Measurements from ENCODE around the gene APOBR.
"Not testable (repeated sequence)": the region's sequence is repeated elsewhere in the genome, so short reads cannot be mapped to it uniquely, and the experiment has no call there.

The APOBR gene, protein sequence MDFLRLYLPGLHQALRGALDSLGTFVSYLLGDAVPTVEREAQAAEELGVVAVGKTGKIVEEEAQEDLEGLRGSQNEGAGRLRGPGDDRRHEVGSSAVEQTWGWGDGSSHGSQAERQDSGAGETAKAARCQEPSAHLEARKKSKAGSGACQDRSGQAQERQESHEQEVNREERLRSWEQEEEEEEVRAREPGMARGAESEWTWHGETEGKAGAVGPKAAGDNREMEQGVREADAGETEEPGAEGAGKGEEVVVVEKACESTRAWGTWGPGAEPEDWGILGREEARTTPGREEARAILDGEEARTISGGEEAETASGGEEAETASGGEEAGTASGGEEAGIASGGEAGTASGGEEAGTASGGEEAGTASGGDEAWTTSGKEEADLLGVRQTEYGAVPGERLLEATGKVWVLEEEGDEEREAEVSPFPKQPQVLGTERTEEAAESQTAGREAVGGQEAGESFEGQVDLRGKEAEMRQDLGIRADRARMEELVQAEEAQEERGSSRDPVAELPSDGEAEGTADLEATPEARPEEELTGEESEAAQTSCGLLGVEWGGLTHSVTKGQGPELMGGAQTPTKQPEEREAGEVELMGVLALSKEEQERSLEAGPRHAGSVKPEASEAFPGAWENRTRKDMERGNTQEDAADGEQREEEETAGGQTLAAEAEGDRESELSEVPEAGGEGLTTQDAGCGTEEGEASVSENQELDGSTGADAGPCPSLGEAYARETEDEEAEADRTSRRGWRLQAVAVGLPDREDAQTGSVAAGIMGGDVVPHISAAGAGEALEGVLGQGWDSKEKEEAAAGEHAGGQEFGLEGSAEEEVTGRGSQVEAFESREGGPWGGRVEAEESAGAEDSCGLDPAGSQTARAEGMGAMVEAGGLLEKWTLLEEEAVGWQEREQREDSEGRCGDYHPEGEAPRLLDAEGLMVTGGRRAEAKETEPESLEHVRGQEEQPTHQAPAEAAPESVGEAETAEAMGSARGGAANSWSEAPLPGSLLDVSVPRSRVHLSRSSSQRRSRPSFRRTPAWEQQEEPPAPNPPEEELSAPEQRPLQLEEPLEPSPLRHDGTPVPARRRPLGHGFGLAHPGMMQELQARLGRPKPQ

DNA sequence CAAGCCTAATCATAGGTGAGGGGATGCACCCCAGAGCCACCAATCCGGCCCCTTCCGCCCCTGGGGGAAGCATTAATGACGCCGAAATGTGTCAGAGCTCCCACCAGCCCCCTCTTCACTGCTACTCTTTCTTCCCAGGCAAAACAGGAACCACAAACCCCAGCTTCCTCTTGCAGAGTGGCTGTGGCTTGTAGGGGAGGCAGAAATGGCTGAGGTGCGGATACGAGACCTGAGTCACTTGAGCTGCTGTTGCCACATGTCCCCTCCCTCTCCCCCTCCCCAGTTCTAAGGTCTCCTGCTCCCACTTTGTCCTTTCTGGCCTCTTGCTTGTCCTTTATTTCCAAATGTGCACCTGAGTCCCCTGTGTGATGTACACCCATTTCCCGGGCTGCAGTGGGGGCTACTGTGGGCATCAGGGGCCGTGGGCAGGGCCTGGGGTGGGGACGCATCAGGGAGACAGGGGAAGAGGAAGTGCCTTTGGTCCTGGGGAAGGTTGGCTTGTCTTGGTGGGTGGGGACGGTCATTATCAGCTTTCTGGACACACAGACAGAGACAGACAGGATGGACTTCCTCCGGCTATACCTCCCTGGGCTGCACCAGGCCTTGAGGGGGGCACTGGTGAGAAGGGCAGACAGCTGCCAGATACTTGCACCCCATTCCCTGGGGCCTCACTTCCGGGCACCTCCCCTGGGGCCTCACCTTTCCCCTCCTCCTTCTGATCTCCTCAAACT lies at the start of gene APOBR:
Gene APOBR, plus strand, starts transcription at position 523 of the 731 bp plus-strand sequence. Its CDS starts 39 bp downstream, at position 562.
- peak; percentile 89 for DNase-seq

DNA sequence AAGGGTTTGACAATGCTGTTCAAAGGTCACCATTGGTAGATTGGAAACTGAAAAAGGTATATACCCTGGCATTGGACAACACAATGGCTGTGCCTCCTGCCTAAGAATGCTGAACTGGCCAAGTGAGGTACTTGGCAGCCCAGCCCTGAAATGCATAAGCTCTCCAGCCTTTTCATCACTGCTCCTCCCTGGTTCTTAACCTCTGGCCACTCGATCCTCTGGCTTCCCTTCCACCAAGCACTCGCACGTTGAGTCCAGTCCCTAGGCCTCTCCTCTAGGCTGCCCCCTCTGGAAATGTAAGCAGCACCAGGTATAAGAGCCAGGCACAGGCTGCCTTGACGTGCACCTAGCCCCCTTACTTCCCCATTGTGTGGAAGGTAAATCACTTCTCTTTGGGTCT lies 48.1 kb upstream of the APOBR start:
- not testable (repeated sequence) for DNase-seq

DNA sequence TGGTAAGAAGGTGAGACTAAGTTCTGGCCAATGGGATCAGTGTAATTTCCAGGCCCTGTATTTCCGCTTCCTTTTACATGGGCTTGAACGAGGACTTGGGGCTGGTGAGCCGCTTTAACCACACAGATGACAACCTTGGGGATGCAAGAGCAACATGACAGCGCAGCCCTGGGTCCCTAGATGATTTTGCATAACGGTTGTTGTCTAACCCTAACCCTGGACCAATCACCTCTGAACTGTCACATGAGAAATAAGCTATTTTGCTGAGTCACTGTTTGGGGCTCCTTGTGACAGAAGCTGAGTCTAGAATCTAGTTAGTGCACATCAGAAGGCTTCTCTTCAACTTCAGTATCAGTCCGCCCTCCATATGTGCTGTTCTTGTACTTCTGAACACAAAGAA lies 47.4 kb upstream of the APOBR start:
- DNase-seq = not testable (repeated sequence)

DNA sequence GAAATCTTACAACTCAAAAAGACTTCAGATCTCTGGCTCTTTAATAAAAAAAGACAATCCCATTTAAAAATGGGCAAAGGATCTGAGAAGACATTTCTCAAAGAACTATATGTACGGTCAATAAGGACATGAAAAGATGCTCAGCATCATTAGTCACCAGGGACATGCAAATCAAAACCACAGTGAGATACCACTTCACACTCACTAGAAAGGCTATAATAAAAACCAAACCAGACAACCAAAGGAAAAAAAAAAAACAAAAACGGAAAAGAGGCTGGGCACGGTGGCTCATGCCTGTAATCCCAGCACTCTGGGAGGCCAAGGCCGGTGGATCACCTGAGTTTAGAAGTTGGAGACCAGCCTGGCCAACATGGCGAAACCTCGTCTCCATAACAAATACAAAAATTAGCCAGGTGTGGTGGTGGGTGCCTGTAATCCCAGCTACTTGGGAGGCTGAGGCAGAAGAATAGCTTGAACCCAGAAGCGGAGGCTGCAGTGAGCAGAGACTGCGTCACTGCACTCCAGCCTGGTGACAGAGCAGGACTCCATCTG lies 20.7 kb upstream of the APOBR start:
- DNase-seq = no peak

DNA sequence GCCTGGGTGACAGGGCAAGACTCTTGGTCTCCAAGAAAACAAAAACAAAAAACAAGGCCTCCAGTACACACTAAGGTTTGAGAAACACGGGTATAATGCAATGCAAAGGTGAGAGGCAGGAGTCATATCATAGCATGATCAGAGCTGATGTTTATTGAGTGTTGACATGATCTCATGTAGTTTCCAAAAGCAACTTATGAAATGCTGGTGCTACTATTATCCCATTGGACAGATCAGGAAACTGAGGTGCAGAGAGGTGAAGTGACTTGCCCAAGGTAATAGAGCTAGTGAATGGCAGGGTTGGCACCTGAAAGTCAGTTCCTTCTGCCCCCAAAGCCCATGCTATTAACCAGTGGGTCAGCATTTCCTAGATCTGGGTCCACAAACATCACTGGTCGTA lies 19.2 kb upstream of the APOBR start:
- DNase-seq = no peak

DNA sequence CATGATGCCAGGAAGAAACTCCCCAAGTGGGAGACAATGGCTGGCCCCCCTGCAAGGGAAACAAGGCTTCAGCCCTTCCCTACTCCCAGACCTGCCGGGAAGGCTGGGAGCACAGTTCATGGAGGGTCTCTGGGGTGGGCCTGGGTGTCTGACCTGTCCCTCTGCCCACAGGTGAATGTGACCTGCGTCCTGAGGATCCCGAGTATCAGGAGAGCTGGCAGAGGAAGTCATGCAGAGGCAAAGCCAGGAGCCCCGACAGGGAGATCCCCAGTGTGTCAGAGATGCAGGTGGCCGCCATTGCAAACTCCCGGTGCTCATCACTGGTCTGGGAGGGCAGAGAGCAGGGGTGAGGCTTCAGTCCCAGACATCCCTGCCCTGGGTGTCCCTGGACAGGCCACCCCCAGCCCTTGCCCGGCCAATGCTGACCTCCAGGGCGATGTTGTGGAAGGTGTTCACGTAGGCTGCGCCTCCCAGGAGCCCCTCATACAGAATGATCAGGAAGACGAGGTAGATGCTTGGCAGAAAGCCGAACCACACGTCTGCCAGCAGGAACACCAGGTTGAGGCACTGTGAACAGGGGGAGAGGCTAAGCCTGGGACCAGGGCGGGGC lies 17.0 kb upstream of the APOBR start:
- DNase-seq = no peak

DNA sequence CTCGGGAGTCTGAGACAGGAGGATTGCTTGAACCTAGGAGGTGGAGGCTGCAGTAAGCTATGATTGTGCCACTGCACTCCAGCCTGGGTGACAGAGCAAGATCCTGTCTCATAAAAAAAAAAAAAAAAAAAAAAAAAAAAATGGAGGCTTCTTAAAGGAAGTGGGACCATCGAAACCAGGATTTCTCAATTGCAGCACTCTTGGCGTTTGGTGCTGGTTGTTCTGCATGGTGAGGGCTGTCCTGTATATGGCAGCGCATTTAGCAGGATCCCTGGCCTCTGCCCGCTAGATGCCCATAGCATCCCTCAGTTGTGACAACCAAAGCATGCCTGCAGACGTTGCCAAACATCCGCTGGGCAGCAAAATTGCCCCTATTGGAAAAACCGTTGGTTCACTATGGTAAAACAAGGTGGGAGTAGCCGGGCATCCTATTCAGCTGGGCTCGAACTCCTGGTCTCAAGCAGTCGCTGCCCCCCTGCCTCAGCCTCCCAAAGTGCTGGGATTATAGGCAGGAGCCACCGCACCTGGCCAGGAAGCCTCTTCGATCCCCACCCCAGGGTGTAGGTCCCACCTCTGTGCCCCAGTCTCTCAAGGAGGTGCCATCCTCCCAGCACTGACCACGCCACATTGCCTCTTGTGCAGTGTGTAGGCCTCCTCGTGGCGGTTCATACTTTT lies 15.8 kb upstream of the APOBR start:
- no peak for DNase-seq

DNA sequence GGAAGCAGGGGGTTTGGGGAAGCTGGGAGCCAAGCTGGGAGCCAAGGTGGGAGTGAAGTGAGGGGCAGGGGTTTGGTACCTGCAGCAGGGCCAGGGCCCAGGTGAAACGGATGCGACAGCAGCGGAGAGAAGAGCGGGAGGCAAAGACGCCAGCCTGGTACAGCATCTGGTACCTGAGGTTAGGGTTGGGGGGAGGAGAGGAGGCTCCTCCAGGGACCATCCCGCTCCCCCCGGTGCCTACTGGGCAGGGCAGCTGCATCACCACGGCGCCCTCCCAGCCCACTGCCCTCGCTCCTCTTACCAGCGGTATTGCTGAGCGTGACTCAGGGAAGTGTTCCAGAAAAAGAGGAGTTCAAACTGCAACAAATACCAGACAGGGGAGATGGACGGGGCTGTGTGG lies 12.4 kb upstream of the APOBR start:
- no peak for DNase-seq

DNA sequence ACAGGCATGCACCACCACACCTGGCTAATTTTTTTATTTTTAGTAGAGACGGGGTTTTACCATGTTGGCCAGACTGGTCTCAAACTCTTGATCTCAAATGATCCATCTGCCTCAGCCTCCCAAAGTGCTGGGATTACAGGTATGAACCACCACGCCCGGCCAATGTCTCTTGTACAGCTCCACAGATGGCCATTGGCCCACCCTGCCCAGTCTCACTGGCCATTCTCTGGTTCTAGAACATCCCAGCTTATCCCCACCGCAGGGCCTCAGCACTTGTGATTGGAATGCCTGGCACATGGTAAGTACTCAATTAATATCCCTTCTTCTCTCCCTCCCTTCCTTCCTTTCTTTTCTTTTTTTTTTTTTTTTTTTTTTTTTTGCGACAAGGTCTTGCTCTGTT lies 11.1 kb upstream of the APOBR start:
- DNase-seq = not testable (repeated sequence)

DNA sequence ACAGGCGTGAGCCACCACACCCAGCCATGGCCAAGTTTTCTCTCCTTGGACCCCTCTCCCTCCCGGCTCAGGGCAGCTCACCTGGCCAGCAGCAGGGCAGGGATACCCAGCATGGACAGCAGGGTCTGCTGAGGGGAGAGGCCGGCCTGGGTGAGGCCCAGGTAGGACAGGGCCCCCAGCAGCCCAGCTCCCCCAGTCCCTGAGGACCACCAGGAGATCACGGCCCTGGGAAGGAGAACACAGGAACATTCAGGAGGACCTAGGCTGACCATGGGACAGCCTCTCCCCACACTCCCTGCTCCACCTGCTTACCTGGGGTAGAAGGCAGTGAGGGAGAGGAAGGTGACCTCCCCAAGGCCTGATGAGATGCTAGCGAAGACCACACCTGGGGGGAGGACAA lies 8.2 kb upstream of the APOBR start:
- no peak for DNase-seq

DNA sequence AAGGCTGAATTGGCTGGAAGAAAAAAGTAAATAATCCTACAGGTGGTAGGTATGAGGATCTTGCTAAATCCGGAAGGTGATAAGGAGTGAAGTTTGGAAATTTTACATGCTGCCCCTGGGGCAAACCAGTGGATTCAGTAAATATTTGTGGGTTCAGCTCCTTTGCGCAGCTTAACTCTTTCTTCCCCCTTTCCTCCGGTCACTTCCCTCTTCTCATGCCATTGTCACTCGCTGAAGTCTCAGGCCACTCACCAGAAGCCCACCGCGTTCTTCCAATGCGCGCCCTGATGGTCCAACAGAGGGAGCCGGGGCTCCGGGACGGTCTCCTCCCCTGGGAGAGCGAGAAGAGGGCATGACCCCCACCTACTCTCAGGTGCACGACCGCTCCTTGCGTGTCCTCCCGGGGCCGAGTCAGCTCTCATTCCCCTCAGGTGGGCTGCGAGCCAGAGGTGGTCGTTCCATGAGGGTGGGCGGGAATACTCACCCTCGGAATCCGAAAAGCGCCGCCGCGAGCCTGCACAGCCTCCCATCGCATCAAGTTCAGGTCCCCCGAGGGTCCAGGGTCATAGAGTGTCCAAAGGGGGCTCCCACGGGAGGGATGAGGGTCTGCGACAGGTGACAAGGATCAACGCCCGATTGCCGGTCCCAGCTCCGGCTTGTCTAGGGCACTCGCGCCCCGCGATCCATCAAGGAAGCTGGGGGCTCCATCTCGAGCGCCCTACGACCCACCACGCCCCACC lies 3.0 kb upstream of the APOBR start:
- peak; percentile 48 for DNase-seq

DNA sequence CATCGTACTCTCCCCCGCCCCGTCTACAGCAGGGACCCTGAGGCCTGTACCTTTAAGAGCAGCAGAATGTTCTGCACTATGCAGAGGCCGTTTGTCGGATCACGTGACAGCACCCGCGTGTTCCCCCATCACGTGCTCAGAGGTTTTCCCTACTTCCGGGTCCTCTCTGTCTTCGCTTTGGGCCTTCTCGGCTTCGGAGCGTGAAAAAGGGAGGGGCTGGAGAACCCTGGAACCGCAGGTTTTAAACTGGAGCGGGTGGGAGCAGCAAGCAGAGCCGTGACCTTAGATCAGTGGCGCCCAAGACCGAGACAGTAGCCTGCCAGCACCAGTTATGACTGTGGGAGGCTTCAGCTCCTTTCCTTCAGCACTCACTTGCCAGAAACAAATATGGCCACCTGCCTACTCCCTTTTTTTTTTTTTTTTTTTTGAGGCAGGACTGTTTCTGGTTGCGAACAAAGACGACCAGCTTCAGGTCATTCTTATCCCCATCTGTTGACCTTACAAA lies 2.4 kb upstream of the APOBR start, which contains the start of gene CLN3:
Gene CLN3, minus strand, starts transcription at position 105 of the 505 bp plus-strand sequence. CDS start 315 bp downstream, outside the sequence.
- peak; percentile 88 for DNase-seq

DNA sequence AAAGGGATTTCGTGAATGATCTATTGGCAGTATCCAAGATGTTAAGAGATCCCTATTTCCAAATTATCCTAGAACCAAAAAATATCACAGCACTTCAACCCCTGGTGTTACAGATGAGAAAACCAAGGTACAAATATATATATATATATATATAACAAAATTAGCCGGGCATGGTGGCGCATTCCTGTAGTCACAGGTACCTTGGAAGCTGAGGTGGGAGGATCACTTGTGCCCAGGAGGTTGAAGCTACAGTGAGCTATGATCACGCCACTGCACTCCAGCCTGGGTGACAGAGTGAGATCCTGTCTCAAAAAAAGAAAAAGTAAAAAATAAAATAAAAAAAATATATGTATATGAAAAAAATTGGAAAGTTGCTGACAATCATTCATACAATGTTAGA lies 1.9 kb upstream of the APOBR start:
- DNase-seq = no peak

DNA sequence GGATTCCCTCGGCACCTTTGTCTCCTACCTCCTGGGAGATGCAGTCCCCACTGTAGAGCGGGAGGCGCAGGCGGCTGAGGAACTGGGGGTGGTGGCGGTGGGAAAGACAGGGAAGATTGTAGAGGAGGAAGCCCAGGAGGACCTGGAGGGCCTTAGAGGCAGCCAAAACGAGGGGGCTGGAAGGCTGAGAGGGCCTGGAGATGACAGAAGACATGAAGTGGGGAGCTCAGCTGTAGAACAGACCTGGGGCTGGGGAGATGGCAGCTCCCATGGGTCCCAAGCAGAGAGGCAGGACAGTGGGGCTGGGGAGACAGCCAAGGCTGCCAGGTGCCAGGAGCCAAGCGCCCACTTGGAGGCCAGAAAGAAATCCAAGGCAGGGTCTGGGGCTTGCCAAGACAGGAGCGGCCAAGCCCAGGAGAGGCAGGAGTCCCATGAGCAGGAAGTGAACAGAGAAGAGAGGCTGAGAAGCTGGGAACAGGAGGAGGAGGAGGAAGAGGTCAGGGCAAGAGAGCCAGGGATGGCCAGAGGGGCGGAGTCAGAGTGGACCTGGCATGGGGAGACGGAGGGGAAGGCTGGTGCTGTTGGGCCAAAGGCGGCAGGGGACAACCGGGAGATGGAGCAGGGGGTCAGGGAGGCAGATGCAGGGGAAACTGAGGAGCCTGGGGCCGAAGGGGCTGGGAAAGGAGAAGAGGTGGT lies 803 bp downstream of the APOBR start:
- DNase-seq = peak; percentile 16

DNA sequence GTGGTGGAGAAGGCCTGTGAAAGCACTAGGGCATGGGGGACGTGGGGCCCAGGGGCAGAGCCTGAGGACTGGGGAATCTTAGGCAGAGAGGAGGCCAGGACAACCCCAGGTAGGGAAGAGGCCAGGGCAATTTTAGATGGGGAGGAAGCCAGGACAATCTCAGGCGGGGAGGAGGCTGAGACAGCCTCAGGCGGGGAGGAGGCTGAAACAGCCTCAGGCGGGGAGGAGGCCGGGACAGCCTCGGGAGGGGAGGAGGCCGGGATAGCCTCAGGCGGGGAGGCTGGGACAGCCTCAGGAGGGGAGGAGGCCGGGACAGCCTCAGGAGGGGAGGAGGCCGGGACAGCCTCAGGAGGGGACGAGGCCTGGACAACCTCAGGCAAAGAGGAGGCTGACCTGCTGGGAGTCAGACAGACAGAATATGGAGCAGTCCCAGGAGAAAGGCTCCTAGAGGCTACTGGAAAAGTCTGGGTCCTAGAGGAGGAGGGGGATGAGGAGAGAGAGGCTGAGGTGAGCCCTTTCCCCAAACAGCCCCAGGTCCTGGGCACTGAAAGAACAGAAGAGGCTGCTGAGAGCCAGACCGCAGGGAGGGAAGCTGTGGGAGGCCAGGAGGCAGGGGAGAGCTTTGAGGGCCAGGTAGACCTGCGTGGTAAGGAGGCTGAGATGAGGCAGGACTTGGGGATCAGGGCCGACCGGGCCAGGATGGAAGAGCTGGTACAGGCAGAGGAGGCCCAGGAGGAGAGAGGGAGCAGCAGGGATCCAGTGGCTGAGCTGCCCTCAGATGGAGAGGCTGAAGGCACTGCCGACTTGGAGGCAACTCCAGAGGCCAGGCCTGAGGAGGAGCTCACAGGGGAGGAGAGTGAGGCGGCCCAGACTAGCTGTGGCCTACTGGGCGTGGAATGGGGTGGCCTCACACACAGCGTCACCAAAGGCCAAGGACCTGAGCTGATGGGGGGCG lies 1.6 kb downstream of the APOBR start:
- no peak for DNase-seq

DNA sequence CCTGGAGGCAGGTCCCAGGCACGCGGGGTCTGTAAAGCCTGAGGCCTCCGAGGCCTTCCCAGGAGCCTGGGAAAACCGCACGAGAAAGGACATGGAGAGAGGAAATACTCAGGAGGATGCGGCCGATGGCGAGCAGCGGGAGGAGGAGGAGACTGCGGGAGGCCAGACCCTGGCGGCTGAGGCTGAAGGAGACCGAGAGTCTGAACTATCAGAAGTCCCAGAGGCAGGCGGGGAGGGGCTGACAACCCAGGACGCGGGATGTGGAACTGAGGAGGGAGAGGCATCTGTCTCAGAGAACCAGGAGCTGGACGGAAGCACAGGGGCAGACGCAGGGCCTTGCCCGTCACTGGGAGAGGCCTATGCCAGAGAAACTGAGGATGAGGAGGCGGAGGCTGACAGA lies 2.4 kb downstream of the APOBR start:
- DNase-seq = no peak

DNA sequence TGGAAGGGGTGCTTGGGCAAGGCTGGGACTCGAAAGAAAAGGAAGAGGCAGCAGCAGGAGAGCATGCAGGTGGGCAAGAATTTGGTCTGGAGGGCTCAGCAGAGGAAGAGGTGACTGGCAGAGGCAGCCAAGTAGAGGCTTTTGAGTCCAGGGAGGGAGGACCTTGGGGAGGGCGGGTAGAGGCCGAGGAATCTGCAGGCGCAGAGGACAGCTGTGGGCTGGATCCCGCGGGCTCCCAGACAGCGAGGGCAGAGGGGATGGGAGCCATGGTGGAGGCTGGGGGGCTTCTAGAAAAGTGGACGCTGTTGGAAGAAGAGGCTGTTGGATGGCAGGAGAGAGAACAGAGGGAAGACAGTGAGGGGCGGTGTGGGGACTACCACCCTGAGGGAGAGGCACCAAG lies 2.9 kb downstream of the APOBR start:
- no peak for DNase-seq

DNA sequence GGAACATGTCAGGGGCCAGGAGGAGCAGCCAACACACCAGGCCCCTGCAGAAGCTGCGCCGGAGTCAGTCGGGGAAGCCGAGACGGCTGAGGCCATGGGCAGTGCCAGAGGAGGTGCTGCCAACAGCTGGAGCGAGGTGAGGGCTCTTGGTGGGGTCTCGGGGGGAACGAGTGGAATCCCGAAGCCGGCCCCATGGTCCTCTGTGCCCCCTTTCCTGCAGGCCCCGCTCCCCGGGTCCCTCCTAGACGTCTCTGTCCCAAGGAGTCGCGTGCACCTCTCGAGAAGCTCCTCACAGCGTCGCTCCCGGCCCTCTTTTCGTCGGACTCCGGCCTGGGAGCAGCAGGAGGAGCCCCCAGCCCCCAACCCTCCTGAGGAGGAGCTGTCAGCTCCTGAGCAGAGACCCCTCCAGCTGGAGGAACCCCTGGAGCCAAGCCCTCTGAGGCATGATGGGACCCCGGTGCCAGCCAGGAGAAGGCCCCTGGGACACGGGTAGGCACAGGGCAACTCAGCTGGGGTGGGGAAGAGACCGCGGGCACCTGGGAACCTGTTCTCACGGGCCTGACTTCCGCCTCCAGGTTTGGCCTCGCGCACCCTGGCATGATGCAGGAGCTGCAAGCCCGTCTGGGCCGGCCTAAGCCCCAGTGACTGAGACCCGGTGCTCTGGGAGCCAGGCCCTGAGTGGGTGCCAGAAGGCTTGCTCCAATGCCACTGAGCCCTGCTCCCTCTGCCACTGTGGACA lies 3.6 kb downstream of the APOBR start:
- DNase-seq = no peak
